Neural crest cell (in vitro differentiated cells): ENCODE measurements around the gene BCORL1. TPM values are rescaled to one million over a fixed set of nuclear protein-coding genes. Genes with fewer than 3 reads are reported as not detected.

ENCODE experiments used
- DNase-seq: peaks from one replicate; pipeline ENCODE4 v3.0.0; 2021; ENCODE audit warnings: low read depth, mixed read lengths, low spot score
- H3K27ac Mint-ChIP-seq: one replicate; pipeline ENCODE4 v1.8.0; 2021; ENCODE audit warnings: mild to moderate bottlenecking, mixed read lengths; ENCODE audit not compliant: unreplicated experiment
- H3K27me3 Mint-ChIP-seq: 2 replicates; pipeline ENCODE4 v1.8.0; 2021; ENCODE audit warnings: low read depth, mild to moderate bottlenecking, mixed read lengths
- H3K36me3 Mint-ChIP-seq: 2 replicates; pipeline ENCODE4 v1.8.0; 2021; ENCODE audit warnings: low read depth, mild to moderate bottlenecking, mixed read lengths
- H3K4me1 Mint-ChIP-seq: 2 replicates; pipeline ENCODE4 v1.8.0; 2021; ENCODE audit warnings: mixed read lengths
- H3K4me3 Mint-ChIP-seq: one replicate; pipeline ENCODE4 v1.8.0; 2021; ENCODE audit warnings: mild to moderate bottlenecking, mixed read lengths
- H3K9me3 Mint-ChIP-seq: 2 replicates; pipeline ENCODE4 v1.8.0; 2021; ENCODE audit warnings: mixed read lengths
- total RNA-seq: library from RNA; stranded (reverse); gene quantifications from 2 replicates; pipeline ENCODE4 v1.2.1, GENCODE V29; 2021
- TF ChIP-seq, protein P1 (sequence below): fragments of 200-600 bp; sonication (generic); conservative IDR thresholded peaks from 2 replicates; pipeline ENCODE4 v1.5.0; 2021; ENCODE audit warnings: antibody characterized with exemption, mild to moderate bottlenecking

Gene BCORL1
- total RNA-seq, 1 donor from 2014 or later = 46.2 TPM

DNA sequence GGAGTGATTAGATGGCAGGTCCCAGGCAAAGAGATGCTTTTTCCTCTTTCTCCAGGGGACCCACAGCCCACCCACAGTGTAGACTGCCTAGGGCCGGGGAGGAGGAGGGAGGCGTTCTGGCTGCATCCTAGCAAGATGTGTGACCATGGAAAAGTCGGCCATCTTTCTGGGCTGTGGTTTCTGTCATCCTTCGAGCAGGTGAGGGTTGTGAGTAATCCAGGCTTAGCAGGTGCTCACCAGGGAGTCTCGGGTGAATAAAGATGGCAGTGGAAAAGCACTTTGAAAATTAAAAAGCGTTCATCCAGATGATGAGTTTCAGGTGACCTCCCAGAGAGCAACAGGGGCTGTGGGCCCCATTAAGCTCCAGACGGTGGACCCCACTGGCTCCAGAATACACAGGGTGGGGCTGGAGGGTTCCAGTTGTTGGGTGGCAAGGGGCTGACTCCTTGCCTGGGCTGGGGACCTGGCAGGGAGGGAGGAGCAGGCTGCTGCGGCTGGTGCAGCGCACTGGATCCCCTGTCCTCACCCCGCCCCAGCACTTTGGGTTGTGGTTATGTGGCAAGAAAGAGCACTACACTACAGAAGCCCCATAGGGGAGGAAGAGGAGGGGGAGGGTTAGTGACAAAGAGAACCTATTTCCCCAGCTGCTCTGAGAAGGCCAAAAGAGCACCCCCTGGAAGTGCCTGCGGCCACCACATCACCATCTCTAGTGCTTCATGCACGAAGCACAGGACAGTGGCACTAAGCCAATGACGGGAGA lies 104.2 kb downstream of the BCORL1 start:
- DNase-seq = no peak
- Mint-ChIP-seq H3K9me3 (peaks cover 3% of the 10 kb centered on the region), H3K36me3 (no peaks in the 10 kb centered on the region), H3K4me1 (peaks cover 4% of the 10 kb centered on the region), H3K27ac (no peak overlapping the region), H3K4me3 (no peak overlapping the region), H3K27me3 (no peaks in the 10 kb centered on the region)
- TF ChIP-seq, protein P1, sequence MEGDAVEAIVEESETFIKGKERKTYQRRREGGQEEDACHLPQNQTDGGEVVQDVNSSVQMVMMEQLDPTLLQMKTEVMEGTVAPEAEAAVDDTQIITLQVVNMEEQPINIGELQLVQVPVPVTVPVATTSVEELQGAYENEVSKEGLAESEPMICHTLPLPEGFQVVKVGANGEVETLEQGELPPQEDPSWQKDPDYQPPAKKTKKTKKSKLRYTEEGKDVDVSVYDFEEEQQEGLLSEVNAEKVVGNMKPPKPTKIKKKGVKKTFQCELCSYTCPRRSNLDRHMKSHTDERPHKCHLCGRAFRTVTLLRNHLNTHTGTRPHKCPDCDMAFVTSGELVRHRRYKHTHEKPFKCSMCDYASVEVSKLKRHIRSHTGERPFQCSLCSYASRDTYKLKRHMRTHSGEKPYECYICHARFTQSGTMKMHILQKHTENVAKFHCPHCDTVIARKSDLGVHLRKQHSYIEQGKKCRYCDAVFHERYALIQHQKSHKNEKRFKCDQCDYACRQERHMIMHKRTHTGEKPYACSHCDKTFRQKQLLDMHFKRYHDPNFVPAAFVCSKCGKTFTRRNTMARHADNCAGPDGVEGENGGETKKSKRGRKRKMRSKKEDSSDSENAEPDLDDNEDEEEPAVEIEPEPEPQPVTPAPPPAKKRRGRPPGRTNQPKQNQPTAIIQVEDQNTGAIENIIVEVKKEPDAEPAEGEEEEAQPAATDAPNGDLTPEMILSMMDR = no peak

DNA sequence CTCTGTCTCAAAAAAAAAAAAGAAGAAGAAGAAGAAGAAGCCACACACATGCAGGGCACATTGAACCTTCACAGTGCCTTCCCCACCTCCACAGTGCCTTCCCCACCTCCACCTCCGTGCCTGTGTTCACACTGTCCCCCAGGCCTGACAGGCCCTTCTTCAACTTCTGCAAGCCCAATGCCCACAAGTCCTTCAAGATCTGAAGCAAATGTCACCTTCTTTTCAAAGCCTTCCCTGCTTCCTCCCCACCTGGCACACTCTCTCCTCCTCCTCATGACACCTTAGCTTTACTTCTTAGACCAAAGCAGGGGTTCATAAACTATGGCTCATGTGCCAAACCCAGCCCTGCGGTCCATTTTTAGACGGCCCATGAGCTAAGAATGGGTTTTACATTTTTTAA lies 107.9 kb downstream of the BCORL1 start:
- DNase-seq = no peak
- H3K4me3 Mint-ChIP-seq = no peak overlapping the region

DNA sequence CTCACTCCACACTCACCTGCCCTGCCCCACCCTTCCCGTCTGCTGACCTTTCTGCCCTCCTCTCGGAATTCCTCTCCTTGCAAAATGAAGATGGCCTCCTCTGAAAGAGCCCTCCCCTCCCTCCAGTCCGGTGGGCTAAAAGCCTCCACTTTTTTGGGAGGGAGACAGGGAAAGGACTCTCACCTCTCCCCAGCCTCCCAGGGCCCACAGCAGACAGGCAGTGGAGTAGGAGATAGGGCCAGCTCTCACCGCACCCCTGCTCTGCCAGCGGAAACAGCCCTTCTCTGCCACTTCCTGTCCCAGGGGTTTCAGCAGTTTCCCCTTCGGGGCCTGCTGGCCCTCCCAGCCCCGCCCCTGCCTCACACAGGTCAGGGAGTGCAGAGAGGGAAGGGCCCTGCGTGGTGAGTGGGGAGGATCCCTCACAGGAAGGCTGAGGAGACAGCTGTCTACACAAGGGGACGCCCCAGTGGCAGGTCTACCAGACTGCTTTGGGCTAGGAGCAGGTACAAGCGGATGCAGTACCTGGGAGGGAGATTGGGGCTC lies 109.6 kb downstream of the BCORL1 start:
- Mint-ChIP-seq H3K9me3 (peaks cover 3% of the 10 kb centered on the region), H3K27me3 (no peaks in the 10 kb centered on the region)

More for the DNA sequence above, 107.9 kb downstream of the BCORL1 start:
- peaks cover 3% of the 10 kb centered on the region for H3K9me3 Mint-ChIP-seq
- TF ChIP-seq, protein P1 = no peak
- H3K27me3 Mint-ChIP-seq = no peaks in the 10 kb centered on the region
- H3K27ac Mint-ChIP-seq = no peak overlapping the region
- H3K36me3 Mint-ChIP-seq = no peaks in the 10 kb centered on the region
- H3K4me1 Mint-ChIP-seq = no peaks in the 10 kb centered on the region

DNA sequence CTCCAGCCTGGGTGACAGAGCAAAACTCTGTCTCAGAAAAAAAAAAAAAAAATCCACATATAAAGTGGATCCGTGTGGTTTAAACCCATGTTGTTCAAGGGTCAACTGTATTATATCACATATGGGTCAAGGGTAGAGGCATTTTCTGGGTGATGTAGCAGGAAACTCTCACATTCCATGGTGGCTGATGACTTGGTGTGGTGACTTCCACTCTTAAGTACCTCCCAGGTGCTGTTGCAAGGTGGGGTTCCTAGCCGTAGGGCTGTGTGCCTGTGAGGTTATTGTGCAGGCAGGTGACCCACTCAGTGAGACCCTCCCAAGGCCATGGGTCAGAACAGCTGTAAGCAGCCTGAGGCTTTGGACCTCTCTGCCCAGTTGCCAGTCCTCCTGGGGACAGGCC lies 110.8 kb downstream of the BCORL1 start:
- no peaks in the 10 kb centered on the region for H3K27me3 Mint-ChIP-seq
- no peak overlapping the region for H3K4me3 Mint-ChIP-seq
- H3K27ac Mint-ChIP-seq = no peak overlapping the region
- H3K9me3 Mint-ChIP-seq = no peaks in the 10 kb centered on the region
- H3K36me3 Mint-ChIP-seq = no peaks in the 10 kb centered on the region
- TF ChIP-seq, protein P1 = no peak
- no peak for DNase-seq
- H3K4me1 Mint-ChIP-seq = no peaks in the 10 kb centered on the region

More for the DNA sequence above, 109.6 kb downstream of the BCORL1 start:
- DNase-seq = no peak
- Mint-ChIP-seq H3K4me3 (no peak overlapping the region), H3K36me3 (no peaks in the 10 kb centered on the region), H3K27ac (no peak overlapping the region), H3K4me1 (no peaks in the 10 kb centered on the region)
- TF ChIP-seq, protein P1 = no peak

DNA sequence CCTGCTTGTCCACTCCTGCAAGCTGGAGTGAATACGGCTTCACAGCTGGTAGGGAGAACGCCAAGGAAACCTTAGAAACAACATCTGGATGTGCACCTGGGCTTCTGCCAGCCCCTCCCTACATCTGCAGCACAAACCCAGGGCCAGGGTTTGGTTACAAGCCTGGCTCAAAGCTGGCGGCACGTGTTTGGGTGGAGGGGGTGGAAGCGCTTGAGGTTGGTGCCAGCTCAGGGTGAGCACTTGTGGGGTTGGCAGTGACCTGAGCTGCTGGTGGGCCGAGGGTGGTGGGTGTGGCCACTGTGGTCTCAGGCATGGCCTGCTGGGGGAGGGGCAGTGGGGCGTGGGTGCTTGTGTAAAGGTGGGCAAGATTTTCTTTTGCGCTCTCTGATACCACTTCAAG lies 112.3 kb downstream of the BCORL1 start:
- H3K27ac Mint-ChIP-seq = no peak overlapping the region
- no peak overlapping the region for H3K4me3 Mint-ChIP-seq
- no peak for DNase-seq
- no peaks in the 10 kb centered on the region for H3K9me3 Mint-ChIP-seq
- H3K27me3 Mint-ChIP-seq = no peaks in the 10 kb centered on the region
- H3K4me1 Mint-ChIP-seq = no peaks in the 10 kb centered on the region
- H3K36me3 Mint-ChIP-seq = no peaks in the 10 kb centered on the region
- TF ChIP-seq, protein P1 = no peak
